OCI-LY1 (cell line): ENCODE measurements around the gene IRX3.

Source experiments
- H2AFZ ChIP-seq: fragments of 200-600 bp; sonication (generic), shearing (Covaris generic); 2 replicates; pipeline ENCODE4 v1.6.0; 2014; ENCODE audit warnings: antibody characterized with exemption, mild to moderate bottlenecking, low read length
- H3F3A ChIP-seq: fragments of 200-600 bp; sonication (generic), shearing (Covaris generic); 2 replicates; pipeline ENCODE4 v1.6.0; 2014; ENCODE audit warnings: mild to moderate bottlenecking, antibody characterized with exemption, low read length, moderate library complexity; ENCODE audit not compliant: insufficient read depth
- H3K27ac ChIP-seq: fragments of 200-600 bp; sonication (generic); 2 replicates; pipeline ENCODE4 v1.5.1; 2014; ENCODE audit warnings: low read length, mixed run types, mild to moderate bottlenecking, low read depth; ENCODE audit not compliant: poor library complexity, severe bottlenecking
- H3K27me3 ChIP-seq: fragments of 200-600 bp; sonication (generic); 2 replicates; pipeline ENCODE4 v1.6.0; 2014; ENCODE audit warnings: antibody characterized with exemption, mild to moderate bottlenecking, low read length, moderate library complexity; ENCODE audit not compliant: insufficient read depth
- H3K36me3 ChIP-seq: fragments of 200-600 bp; sonication (generic); 2 replicates; pipeline ENCODE4 v1.6.1; 2014; ENCODE audit warnings: mild to moderate bottlenecking, antibody characterized with exemption, low read length, moderate library complexity, mixed read lengths; ENCODE audit not compliant: insufficient read depth
- H3K4me1 ChIP-seq: fragments of 200-600 bp; sonication (generic); 2 replicates; pipeline ENCODE4 v1.5.1; 2014; ENCODE audit warnings: mild to moderate bottlenecking, low read length, moderate library complexity; ENCODE audit not compliant: insufficient read depth, severe bottlenecking
- H3K4me2 ChIP-seq: fragments of 200-600 bp; sonication (generic), shearing (Covaris generic); 2 replicates; pipeline ENCODE4 v1.6.1; 2014; ENCODE audit warnings: low read length
- H3K4me3 ChIP-seq: fragments of 200-600 bp; sonication (generic); 2 replicates; pipeline ENCODE4 v1.5.1; 2014; ENCODE audit warnings: low read length, low read depth, mild to moderate bottlenecking, mixed read lengths; ENCODE audit not compliant: poor library complexity, severe bottlenecking
- H3K79me2 ChIP-seq: fragments of 200-600 bp; shearing (Covaris generic); 2 replicates; pipeline ENCODE4 v1.6.1; 2016; ENCODE audit warnings: mixed run types, low read length, mixed read lengths; ENCODE audit not compliant: insufficient read depth
- H3K9ac ChIP-seq: fragments of 200-600 bp; sonication (generic), shearing (Covaris generic); 2 replicates; pipeline ENCODE4 v1.6.1; 2014; ENCODE audit warnings: mild to moderate bottlenecking, low read length, mixed read lengths
- H3K9me2 ChIP-seq: fragments of 200-600 bp; sonication (generic), shearing (Covaris generic); 2 replicates; pipeline ENCODE4 v1.6.1; 2014; ENCODE audit warnings: low read depth, mild to moderate bottlenecking, low read length, mixed read lengths
- H3K9me3 ChIP-seq: fragments of 200-600 bp; shearing (Covaris generic); 2 replicates; pipeline ENCODE4 v1.6.1; 2014; ENCODE audit warnings: low read length, mixed read lengths
- H4K20me1 ChIP-seq: fragments of 200-600 bp; sonication (generic), shearing (Covaris generic); 2 replicates; pipeline ENCODE4 v1.6.0; 2016; ENCODE audit warnings: mild to moderate bottlenecking, low read length; ENCODE audit not compliant: insufficient read depth
- CTCF ChIP-seq: fragments of 200-600 bp; sonication (generic), shearing (Covaris generic); IDR thresholded peaks from 2 replicates; pipeline ENCODE4 v1.5.1; 2017; ENCODE audit warnings: mild to moderate bottlenecking, antibody characterized with exemption, low read length, moderate library complexity, mixed read lengths
- EZH2 ChIP-seq: fragments of 200-600 bp; sonication (generic), shearing (Covaris generic); IDR thresholded peaks from 2 replicates; pipeline ENCODE4 v1.8.0; 2017; ENCODE audit warnings: borderline replicate concordance, mixed run types, mild to moderate bottlenecking, antibody characterized with exemption, low read length, moderate library complexity, mixed read lengths

The IRX3 gene

GRCh38 chr16:54275956-54276355 is 10.6 kb downstream of the IRX3 start:
- no peaks in the 10 kb centered on the region for H3K27me3 ChIP-seq
- no peak overlapping the region for H2AFZ ChIP-seq
- no peaks in the 10 kb centered on the region for H4K20me1 ChIP-seq
- no peaks in the 10 kb centered on the region for H3K9me3 ChIP-seq
- TF ChIP-seq EZH2 (no peak), CTCF (no peak)
- H3K9me2 ChIP-seq: no peaks in the 10 kb centered on the region
- H3K9ac ChIP-seq: no peak overlapping the region
- H3K4me3 ChIP-seq: no peak overlapping the region
- no peaks in the 10 kb centered on the region for H3F3A ChIP-seq
- no peaks in the 10 kb centered on the region for H3K36me3 ChIP-seq
- H3K4me2 ChIP-seq: no peak overlapping the region
- no peaks in the 10 kb centered on the region for H3K4me1 ChIP-seq
- H3K27ac ChIP-seq: no peak overlapping the region
- H3K79me2 ChIP-seq: no peaks in the 10 kb centered on the region

- H3K4me1 ChIP-seq: no peaks in the 10 kb centered on the region
- no peaks in the 10 kb centered on the region for H3K36me3 ChIP-seq
- no peaks in the 10 kb centered on the region for H3K9me2 ChIP-seq
- no peaks in the 10 kb centered on the region for H3F3A ChIP-seq
- no peaks in the 10 kb centered on the region for H4K20me1 ChIP-seq
- no peaks in the 10 kb centered on the region for H3K79me2 ChIP-seq
- no peak overlapping the region for H3K4me3 ChIP-seq
- no peak overlapping the region for H2AFZ ChIP-seq
- TF ChIP-seq CTCF: no peak
- no peak for TF ChIP-seq EZH2
- H3K27ac ChIP-seq: no peak overlapping the region
- no peaks in the 10 kb centered on the region for H3K9me3 ChIP-seq
- H3K9ac ChIP-seq: no peak overlapping the region
- H3K27me3 ChIP-seq: no peaks in the 10 kb centered on the region
- no peak overlapping the region for H3K4me2 ChIP-seq
Measured at GRCh38 chr16:54273566-54273965, 13.0 kb downstream of the IRX3 start.

- H2AFZ ChIP-seq: no peak overlapping the region
- H3K9me2 ChIP-seq: no peaks in the 10 kb centered on the region
- H3K4me2 ChIP-seq: no peak overlapping the region
- H3K36me3 ChIP-seq: no peaks in the 10 kb centered on the region
- H3K9ac ChIP-seq: no peak overlapping the region
- no peaks in the 10 kb centered on the region for H3K4me1 ChIP-seq
- H3F3A ChIP-seq: no peaks in the 10 kb centered on the region
- H4K20me1 ChIP-seq: no peaks in the 10 kb centered on the region
- no peaks in the 10 kb centered on the region for H3K79me2 ChIP-seq
- no peak overlapping the region for H3K27ac ChIP-seq
- TF ChIP-seq EZH2 (no peak), CTCF (no peak)
- H3K9me3 ChIP-seq: no peaks in the 10 kb centered on the region
- no peaks in the 10 kb centered on the region for H3K27me3 ChIP-seq
- H3K4me3 ChIP-seq: no peak overlapping the region
Measured at GRCh38 chr16:54270711-54271110, 15.9 kb downstream of the IRX3 start.
